K562 (cell line): ENCODE data around the gene WDR90. TPM values are rescaled to one million over a fixed set of nuclear protein-coding genes. Genes with fewer than 3 reads are reported as not detected.
A peak's percentile ranks its signal among the peaks of the same experiment; 100 is the strongest.

Experiments used
- CCAR2 ChIP-seq: fragments of 200-400 bp; formaldehyde crosslinking; IDR thresholded peaks from 2 replicates; pipeline ENCODE4 v1.6.1; 2017; ENCODE audit warnings: mild to moderate bottlenecking, low read depth, low read length
- CEBPG ChIP-seq, 3 experiments: fragments of 200-800 bp in 1 of 3; sonication (Bioruptor generic) in 1 of 3; sonication (generic) in 1 of 3; formaldehyde crosslinking in 1 of 3; IDR thresholded peaks in 2 of 3; conservative IDR thresholded peaks in 1 of 3; 2 replicates each; pipeline versions ENCODE4 v1.6.1 to v1.8.0; 2016 to 2022; ENCODE audit warnings: missing compliant biosample characterization in 2 of 3, missing genetic modification characterization in 2 of 3, mild to moderate bottlenecking in 1 of 3, missing genetic modification reagents in 1 of 3
- E2F3 ChIP-seq: fragments of 250-450 bp; sonication (Bioruptor Pico); IDR thresholded peaks from 2 replicates; pipeline ENCODE4 v1.4.0; 2020; ENCODE audit warnings: mild to moderate bottlenecking
- GMEB1 ChIP-seq: fragments of 250-450 bp; sonication (Bioruptor Pico); IDR thresholded peaks from 2 replicates; pipeline ENCODE4 v1.4.0; 2020; ENCODE audit warnings: mild to moderate bottlenecking
- MGA ChIP-seq: fragments of 450-650 bp; IDR thresholded peaks from 2 replicates; pipeline ENCODE4 v1.6.1; 2016; ENCODE audit warnings: mild to moderate bottlenecking, moderate library complexity
- RB1 ChIP-seq: fragments of 450-650 bp; IDR thresholded peaks from 2 replicates; pipeline ENCODE4 v1.6.1; 2017; ENCODE audit warnings: low read depth, mild to moderate bottlenecking
- SMAD4 ChIP-seq: fragments of 250-450 bp; sonication (Bioruptor Pico); conservative IDR thresholded peaks from 2 replicates; pipeline ENCODE4 v1.8.0; 2021; ENCODE audit warnings: inconsistent platforms, mild to moderate bottlenecking, moderate library complexity
- TEAD1 ChIP-seq, 2 experiments: fragments of 450-650 bp in 1 of 2; sonication (generic) in 1 of 2; formaldehyde crosslinking; IDR thresholded peaks; 2 replicates each; pipeline versions ENCODE4 v1.4.0 to v1.8.0; 2020 to 2022; ENCODE audit warnings: mild to moderate bottlenecking in 2 of 2, missing genetic modification reagents in 1 of 2
- ZKSCAN3 ChIP-seq: fragments of 250-450 bp; sonication (Bioruptor Pico); IDR thresholded peaks from 2 replicates; pipeline ENCODE4 v1.4.0; 2020
- ZNF224 ChIP-seq: sonication (generic); formaldehyde crosslinking; IDR thresholded peaks from 2 replicates; pipeline ENCODE4 v1.8.0; 2022; ENCODE audit warnings: mild to moderate bottlenecking, missing genetic modification reagents
- ZNF316 ChIP-seq: fragments of 450-650 bp; IDR thresholded peaks from 2 replicates; pipeline ENCODE4 v1.6.1; 2016
- ZNF431 ChIP-seq: sonication (generic); formaldehyde crosslinking; IDR thresholded peaks from 2 replicates; pipeline ENCODE4 v1.8.0; 2022; ENCODE audit warnings: mild to moderate bottlenecking, missing genetic modification reagents
- ZNF586 ChIP-seq: fragments of 450-650 bp; formaldehyde crosslinking; conservative IDR thresholded peaks from 2 replicates; pipeline ENCODE4 v1.4.0; 2020; ENCODE audit warnings: mild to moderate bottlenecking, moderate library complexity
- ZNF778 ChIP-seq: fragments of 450-650 bp; formaldehyde crosslinking; IDR thresholded peaks from 2 replicates; pipeline ENCODE4 v1.4.0; 2020; ENCODE audit warnings: mild to moderate bottlenecking, moderate library complexity
- polyA plus RNA-seq, 8 experiments: library from polyadenylated mRNA; depleted of rRNA in 4 of 8; stranded (reverse) in 5 of 8; unstranded in 3 of 8; fragments of >200 nt; fragmentation: Nextera tagmentation in 2 of 8; fragmentation: Illumina TruSeq in 1 of 8; extraction: Ambion mirVana in 2 of 8; extraction: Trizol in 1 of 8; gene quantifications; 2 replicates each; pipeline versions ENCODE4 v1.2.1 to v1.2.3, GENCODE V29; 2011 to 2014; ENCODE audit warnings: inconsistent platforms in 1 of 8, missing spikeins in 1 of 8
- total RNA-seq, 7 experiments: library from RNA; depleted of rRNA in 6 of 7; stranded (reverse); fragments of >200 nt in 6 of 7; fragmentation: Illumina TruSeq in 2 of 7; extraction: Trizol in 2 of 7; gene quantifications; 2 replicates each; pipeline versions ENCODE4 v1.2.1 to v1.2.3, GENCODE V29; 2011 to 2021; ENCODE audit warnings: low replicate concordance in 1 of 7

The WDR90 gene
- total and polyA plus RNA-seq, 9 of the 15 experiments (the other 6 are each of a cell fraction or from before 2014, with no cell fraction given) = 0.44 to 12.6 (median 3.3) TPM

GRCh38 chr16:683396-684070 lies 34.4 kb downstream of the WDR90 start (continued):
- TF ChIP-seq MGA = peak; percentile 78; the same call in 1 of the 2 replicates
- 0 out of 2 replicates have a peak, but pooled peaks have one; percentile 9 for TF ChIP-seq E2F3 (CRISPR knock-in tag)
- no peak for TF ChIP-seq ZNF431 (CRISPR knock-in tag)
- no peak for TF ChIP-seq ZNF224 (CRISPR knock-in tag)
- TF ChIP-seq ZKSCAN3 (CRISPR knock-in tag) = no peak
- TF ChIP-seq ZNF316 = no peak
- TF ChIP-seq GMEB1 (CRISPR knock-in tag) = no peak
- no peak for TF ChIP-seq ZNF586 (CRISPR knock-in tag)
- TF ChIP-seq CCAR2 = no peak
- TF ChIP-seq ZNF778 = no peak
- 0 out of 2 replicates have a peak, but pooled peaks have one; percentile 5 for TF ChIP-seq SMAD4
- peak in 1 of 2 experiments; percentile 17; a peak in 1 of 4 replicates for TF ChIP-seq TEAD1 (CRISPR knock-in tag; IDR thresholded peaks at IDR 0.05)
- TF ChIP-seq CEBPG (CRISPR knock-in tag; IDR thresholded peaks at IDR 0.05) = peak; percentile 18; the same call in 1 of the 2 replicates
- TF ChIP-seq CEBPG (tag; conservative IDR thresholded peaks at IDR 0.05 in 1 of 2, IDR thresholded peaks at IDR 0.05 in 1 of 2) = no peak
- TF ChIP-seq RB1 = no peak
